Suppressor macrophage (primary cell): ENCODE results near the gene ZSCAN18.

ENCODE experiments used
- DNase-seq, 4 experiments: peaks; one replicate each; pipeline ENCODE4 v3.0.0-alpha.2; 2020 to 2022

Gene ZSCAN18

GRCh38 chr19:58086825-58087710 lies 11.0 kb downstream of the ZSCAN18 start:
- no peak for DNase-seq

GRCh38 chr19:58085348-58085875 lies 12.6 kb downstream of the ZSCAN18 start:
- DNase-seq = no peak

DNA sequence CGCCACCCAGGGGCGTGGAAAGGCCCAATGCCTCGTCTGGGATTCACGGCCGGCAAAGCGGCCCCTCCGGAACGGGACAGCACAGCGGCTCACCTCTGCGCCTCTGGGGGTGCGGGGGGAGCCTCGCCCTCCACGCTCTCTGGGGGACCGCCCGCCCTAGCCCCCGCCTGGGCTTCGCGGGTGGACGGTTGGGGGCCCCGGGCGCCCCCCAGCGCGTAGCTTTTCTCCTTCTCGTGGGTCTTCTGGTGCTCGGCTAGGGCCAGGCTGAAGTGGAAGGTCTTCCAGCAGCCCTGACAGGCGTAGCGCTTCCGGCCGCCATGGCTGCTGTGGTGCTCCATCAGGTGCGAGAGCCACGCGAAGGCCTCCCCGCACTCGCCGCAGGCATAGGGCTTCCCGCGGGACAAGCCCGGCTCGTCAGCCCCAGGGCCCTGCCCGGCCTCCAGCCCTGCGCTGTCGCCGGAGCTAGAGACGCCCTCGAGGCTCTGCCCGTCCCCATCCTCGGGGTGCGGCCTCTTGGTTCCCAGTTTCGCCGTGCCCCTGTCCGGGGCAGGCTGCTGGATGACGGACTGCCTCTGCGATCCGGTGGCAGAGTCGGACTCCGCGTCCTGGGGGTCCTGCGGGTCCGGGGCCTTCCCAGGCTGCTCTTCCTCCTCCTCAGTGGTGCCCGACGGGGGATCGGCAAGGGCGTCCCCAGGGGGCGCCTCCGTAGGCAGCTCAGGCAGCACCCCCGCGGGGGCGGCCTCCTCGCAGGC lies 13.3 kb downstream of the ZSCAN18 start:
- no peak for DNase-seq

DNA sequence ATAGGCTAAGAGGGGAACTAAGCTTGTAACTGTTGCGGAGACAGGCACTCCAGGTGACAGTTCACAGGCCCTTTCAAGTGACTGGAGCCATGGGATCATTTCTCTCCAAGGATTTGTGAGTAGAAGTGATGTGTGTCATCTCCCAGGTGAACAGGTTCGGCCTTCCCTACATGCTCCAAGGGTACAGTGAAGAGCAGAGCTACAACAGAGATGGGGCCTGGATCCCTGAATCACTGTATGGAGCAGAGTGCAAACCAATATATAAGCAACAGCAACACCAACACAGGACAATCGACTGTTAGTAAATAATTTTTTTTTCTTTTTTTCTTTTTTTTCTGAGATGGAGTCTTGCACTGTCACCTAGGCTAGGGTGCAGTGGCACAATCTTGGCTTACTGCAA lies 15.0 kb downstream of the ZSCAN18 start:
- no peak for DNase-seq

GRCh38 chr19:58079792-58080191 lies 18.2 kb downstream of the ZSCAN18 start:
- DNase-seq = no peak

GRCh38 chr19:58067240-58067912 lies 30.7 kb downstream of the ZSCAN18 start:
- no peak for DNase-seq

DNA sequence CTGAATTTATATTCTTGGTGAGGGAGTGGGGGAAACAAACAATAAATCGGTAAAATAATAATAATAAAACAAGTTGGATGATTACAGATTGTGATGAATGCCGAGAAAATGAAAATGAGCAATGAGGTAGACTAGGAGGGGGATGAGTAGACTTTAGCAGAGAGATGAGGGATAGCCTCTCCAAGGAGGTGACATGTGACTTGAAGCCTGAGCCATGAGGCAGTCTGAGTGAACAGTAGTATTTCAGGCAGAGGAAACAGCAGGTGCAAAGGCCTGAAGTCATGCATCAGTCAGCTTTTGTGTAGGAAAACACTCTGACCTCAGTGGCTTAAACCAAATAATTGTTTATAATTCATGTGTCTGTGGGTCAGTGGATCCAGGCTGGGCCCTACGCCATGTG lies 34.3 kb downstream of the ZSCAN18 start:
- no peak for DNase-seq

- DNase-seq = no peak
These were observed 37.8 kb downstream of the ZSCAN18 start for GRCh38 chr19:58060231-58060630.

DNA sequence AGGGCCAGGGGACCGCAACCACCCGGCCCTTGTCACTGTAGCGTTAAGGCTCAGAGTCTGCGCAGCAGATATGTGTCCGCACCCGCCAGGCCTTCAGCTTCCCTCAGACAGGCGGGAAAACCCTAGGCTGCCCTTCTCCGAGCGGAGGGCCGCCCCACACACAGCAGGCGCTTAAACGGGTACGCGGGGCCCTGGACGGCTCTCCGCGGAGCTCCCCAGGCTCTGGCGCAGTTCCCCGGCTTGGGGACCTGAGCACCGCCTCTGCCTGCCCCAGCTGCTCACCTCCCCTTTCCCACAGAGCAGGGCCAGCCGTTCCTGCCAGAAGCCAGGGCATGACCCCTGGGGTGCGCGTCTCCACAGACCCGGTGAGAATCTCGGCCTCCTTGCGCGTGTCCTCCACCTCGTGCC lies 38.4 kb downstream of the ZSCAN18 start:
- DNase-seq = no peak

- DNase-seq = peak; percentile 46 to 82 (median 68)
These were observed 38.9 kb downstream of the ZSCAN18 start, which contains the start of gene ZNF135 for GRCh38 chr19:58059003-58059670. ZNF135 (plus strand) TSS chr19:58059282; CDS start chr19:58060003, 721 bp downstream.

GRCh38 chr19:58058467-58058866 lies 39.6 kb downstream of the ZSCAN18 start:
- DNase-seq = no peak

DNA sequence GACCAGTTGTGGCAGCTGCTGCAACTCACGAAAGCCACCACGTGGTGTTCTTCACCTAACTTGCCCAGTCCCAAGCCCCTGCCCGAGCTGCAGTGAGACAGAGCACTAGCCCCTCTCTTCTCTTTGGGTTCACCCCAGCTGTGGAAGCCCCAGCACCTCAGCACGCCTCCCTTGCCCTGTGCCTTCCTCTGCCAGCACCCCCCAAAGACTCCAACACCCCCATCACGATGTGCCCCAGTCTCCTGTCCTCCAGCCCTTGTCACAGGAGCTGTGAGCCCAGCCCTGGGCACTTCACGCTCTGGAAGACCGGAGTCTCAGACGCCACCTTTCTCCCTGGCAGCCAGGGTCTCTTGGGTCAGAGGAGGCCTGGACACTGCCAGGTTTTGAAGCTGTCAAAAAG lies 41.2 kb downstream of the ZSCAN18 start:
- no peak for DNase-seq

GRCh38 chr19:58056261-58056660 lies 41.8 kb downstream of the ZSCAN18 start:
- DNase-seq = no peak

- peak in 1 of 4 experiments; percentile 2 for DNase-seq
These were observed 42.8 kb downstream of the ZSCAN18 start for GRCh38 chr19:58054901-58055874.

GRCh38 chr19:58053480-58054156 lies 44.4 kb downstream of the ZSCAN18 start:
- DNase-seq = no peak

DNA sequence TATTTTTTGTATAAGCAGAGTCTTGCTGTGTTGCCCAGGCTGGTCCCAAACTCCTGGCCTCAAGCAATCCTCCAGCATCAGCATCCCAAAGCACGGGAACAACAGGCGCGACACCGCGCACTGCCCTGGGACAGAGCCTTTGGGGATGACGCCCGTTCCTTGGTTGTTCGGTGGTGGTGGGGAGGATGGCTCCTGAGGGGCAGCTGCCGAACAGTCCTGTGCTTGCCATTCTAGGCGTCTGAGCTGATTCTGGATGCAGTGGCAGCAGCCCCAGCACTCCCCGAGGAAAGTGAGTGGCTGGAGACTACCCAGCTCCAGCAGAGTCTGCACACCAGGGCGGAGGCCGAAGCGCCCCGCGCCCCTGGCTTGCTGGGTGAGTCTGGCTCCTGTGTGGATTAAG lies 45.8 kb downstream of the ZSCAN18 start:
- no peak for DNase-seq

DNA sequence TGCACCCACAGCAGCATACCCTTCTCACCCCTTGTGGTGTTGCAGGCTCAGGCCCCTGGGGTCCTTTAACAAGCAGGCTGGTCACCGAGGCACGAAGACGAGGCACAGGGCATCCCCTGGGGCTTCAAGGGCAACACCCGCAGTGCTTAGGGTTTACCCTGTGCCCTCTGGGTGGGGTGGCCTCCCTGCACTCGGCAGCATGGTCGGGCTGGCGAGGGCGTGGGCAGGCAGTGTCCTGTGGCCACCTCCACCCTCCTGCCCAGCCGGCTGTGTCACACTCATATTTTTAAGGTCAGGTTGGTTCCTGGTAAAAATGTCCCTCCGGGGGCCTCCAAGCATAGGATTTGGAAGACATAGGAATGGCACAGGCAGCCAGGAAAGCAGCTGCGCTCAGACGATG lies 50.4 kb downstream of the ZSCAN18 start:
- no peak for DNase-seq

DNA sequence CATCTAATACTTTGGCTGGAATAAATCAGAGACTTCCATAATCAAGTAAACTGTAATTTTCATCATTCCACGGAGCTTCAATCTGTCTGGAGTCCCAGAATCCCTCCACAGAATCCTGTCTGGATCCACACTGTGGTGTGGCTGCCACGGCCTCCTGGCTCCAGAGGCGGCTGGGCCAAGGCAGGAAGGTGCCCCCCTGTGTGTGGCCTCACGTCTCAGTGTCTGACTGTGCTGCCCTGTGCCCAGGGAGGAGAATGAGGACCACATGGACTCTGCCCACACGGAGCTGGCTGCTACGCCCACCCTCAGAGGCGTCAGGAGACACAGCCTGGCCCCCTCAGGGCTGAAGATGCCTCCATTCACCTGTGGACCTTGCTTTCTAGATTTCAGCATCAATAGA lies 51.2 kb downstream of the ZSCAN18 start:
- DNase-seq = no peak

DNA sequence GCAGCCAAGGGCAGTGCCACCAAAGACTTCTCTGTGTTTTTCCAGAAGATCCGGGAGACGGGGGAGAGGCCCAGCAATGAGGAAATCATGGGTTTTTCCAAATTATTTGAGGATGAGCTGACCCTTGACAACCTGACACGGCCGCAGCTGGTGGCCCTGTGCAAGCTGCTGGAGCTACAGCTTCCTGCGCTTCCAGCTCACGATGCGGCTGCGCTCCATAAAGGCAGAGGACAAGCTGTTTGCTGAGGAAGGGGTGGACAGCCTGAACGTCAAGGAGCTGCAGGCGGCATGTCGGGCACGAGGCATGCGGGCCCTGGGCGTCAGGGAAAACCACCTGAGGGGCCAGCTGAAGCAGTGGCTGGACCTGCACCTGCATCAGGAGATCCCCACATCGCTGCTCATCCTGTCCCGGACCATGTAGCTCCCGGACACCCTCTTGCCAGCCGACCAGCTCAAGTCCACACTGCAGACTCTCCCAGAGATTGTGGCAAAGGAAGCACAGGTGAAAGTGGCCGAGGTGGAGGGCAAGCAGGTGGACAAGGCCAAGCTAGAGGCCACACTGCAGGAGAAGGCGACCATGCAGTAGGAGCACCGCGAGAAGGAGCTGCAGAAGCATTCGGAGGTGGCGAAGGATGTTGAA lies 52.5 kb downstream of the ZSCAN18 start:
- DNase-seq = no peak

DNA sequence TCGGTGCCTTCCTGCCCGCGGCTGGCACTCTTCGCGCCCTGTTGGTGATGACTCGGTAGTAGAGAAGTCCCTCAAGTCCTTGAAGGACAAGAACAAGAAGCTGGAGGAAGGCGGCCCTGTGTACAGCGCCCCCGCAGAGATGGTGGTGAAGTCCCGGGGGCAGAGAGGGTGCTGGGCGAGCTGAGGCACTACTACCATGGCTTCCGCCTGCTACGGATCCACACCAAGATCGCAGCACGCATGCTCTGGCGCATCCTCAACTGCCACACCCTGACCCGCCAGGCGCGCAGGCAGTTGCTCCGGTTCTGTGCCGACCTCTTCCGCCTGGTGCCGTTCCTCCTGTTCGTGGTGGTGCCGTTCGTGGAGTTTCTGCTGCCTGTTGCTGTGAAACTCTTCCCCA lies 53.1 kb downstream of the ZSCAN18 start:
- DNase-seq = no peak
